ENCODE results near the gene PKD1L1.

- no peak for TF ChIP-seq CTCF (IDR thresholded peaks at IDR 0.05)
- TF ChIP-seq POLR2A (IDR thresholded peaks at IDR 0.05): no peak
These were observed 208.4 kb downstream of the PKD1L1 start for GRCh38 chr7:47739891-47740290.
